SHP77 (cell line): ENCODE data around the gene MYH9.
A peak's percentile ranks its signal among the peaks of the same experiment; 100 is the strongest.

Source experiments
- DNase-seq, 2 experiments: peaks; one replicate each; lab custom pipeline; 2025; lab: John Stamatoyannopoulos, UW

MYH9 gene

GRCh38 chr22:36386351-36386899, 1.3 kb downstream of the MYH9 start:
- no peak for DNase-seq

DNA sequence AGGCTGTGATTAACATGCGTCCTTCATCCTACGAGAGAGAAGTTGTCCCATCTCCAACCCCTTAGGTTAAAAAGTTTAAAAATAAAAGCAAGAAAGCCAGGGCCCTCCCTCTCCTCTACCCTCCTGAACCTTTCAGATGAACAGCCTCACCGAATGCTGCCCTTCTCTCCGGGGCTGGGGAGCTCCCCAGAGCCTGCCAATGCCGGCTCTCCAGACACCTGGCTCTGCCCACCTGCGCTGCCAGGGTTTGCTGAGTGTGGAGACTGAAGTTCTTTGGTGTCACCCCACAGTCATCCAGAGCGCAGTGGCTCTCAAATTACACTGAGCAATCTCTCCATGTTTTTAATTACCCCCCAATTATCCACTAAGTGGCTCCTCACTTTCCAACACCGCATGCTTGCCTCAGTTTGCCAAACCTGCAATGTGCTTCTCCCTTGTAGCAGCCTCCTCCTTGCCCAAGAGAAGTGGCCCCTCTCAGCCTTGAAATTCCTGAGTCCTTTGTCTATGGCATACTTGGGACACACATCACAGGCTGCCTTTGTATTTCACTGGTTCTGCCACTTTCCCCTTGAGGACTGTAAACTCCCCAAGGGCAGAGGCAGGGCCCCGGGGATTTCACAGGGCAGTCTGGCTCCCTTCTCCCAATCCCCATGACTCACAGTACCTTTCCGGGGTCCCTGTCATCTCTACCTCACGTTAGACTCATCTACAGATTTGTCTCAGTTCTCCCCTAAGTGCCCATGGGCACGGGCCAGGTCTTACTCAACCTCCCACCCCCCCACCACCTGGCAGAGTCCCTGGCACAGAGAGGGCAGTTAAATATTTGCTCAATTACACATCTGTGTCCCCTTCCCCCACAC, 2.0 kb downstream of the MYH9 start:
- peak in 1 of 2 experiments; percentile 31 for DNase-seq

DNA sequence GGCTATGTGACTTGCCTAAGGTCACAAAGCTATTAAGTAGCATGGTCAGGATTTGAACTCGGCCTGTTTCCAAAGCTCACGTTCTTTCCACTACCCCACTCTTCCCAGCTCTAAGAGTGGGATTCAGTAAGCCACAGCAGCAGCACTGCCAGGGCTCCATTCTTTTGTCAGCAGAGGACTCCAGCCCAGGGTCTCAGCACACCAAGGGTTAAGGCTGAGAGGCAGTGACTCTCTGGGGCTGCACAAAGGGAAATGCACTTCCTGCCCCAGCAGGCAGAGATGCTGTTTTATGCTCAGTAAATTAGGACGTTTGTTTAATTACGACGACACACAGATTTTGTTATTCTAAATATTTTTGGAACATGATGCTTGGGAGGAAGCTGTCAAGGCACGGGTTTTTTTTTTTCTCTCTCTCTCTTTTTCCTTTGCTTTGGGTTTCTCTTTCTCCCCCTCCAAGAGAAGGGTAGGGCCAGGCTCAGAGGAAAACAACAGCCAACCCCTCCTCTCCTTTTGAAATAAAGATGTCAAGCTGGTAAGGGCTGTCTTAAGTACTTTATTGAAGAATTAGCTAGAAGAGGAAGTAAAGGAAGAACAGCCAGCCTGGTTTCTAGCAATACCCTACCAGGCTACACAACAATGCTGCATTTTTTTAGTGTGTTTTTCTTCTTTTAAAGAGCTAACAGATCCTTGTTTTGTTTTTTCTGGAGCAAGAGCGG, 2.8 kb downstream of the MYH9 start:
- DNase-seq: no peak

GRCh38 chr22:36383110-36383581, 4.6 kb downstream of the MYH9 start:
- DNase-seq: no peak

DNA sequence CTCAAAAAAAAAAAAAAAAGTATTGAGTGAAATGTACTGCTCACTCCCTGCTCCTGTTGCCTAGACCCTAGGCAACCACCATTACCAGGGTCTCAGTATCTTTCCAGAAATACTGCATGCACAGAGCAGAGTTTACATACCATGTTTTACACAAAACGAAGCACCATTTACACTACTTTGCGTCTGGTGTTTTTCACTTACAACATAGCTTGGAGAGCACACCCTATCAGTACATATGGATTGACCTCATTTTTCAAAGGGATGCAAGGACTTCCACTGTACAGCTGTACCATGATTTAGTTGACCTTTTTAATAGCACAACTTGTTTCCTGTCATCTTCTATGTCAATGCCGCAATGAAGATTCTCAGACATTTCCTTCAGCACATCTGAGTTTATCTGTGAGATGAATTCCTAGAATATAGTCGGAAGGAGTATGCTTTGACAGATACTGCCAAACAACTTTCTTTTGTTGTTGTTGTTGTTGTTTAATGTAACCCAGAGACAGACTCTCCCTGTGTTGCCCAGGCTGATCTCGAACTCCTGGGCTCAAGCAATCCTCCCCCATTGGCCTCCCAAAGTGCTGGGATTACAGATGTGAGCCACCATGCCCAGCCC, 6.1 kb downstream of the MYH9 start:
- no peak for DNase-seq

- DNase-seq: peak in 1 of 2 experiments; percentile 35
These were observed 8.0 kb downstream of the MYH9 start for GRCh38 chr22:36379593-36380361.

GRCh38 chr22:36378869-36379217, 8.9 kb downstream of the MYH9 start:
- DNase-seq: no peak

DNA sequence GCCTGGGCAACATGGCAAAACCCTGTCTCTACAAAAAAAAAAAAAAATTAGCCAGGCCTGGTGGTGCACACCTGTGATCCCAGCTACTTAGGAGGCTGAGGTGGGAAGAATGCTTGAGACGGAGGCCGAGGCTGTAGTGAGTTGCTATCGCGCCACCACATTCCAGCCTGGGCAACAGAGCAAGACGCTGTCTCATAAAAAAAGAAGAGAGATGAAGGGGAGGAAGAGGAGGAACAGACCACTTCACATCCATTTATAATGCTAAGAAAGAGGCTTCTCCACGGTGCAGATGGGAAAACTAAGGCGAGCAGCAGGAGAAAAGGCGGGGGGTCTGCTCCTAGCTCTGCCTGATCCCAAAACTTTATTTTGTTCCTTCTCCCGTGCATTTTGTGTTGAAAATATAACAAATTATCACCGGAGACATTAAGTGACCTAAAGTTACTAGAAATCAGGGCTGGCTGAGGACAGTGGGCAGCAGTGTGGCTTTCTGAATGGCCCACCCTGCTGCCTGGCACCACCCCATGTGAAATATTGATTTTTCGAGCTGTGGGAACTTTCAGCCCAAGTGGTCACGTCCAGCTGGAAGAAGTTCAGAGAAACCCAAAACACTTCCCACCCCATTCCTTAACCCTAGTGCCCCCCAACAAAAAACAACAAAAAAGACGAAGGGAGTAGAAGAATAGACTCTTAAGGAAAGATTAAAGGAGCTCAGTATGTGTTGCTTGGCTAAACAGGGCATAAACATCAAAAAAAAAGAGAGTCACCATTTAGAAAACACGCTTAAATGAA, 9.5 kb downstream of the MYH9 start:
- DNase-seq: no peak

- no peak for DNase-seq
These were observed 10.6 kb downstream of the MYH9 start for GRCh38 chr22:36377022-36377631.

DNA sequence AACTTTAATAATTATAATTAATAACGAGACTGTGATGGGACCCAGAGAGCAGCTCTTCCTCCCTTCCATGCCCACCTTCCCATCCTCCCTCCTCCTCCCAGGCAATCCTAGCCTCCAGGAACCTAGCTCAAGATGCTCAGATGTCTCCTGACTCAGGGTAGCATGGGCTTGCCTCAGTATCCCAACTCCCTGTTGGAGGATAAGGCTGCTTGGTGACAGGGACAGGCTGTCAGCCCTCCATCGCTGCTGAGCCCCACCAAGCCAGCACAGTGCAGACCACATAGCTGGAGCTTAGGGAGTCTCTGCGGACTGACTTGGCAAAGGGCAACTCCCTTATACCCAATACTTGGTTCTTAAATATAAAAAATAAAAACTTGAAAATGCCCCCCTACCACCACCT, 11.5 kb downstream of the MYH9 start:
- no peak for DNase-seq

GRCh38 chr22:36375071-36375980, 12.4 kb downstream of the MYH9 start:
- no peak for DNase-seq

DNA sequence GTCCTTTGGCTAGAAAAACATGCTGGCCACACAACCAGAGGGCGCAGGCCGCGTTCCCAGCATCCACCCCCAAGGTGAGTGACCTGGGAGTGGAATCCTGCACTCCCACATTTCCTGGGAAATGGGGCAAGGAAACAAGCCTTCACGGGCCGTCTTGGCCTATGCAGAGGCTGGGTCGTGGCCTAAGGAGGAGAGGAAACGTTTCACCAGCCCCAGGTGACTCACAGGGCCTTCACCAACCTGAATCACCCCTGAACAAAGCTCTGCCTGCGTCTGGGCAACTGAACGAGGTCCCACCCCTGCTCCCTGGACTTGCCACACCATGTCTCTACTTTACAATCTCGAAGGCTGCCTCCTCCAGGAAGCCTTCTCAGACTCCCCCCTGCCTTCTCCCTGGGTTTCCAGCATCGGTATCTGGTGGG, 13.2 kb downstream of the MYH9 start:
- no peak for DNase-seq

- no peak for DNase-seq
These were observed 14.5 kb downstream of the MYH9 start for GRCh38 chr22:36373258-36373579.

- DNase-seq: no peak
These were observed 15.8 kb downstream of the MYH9 start for GRCh38 chr22:36371920-36372319.

GRCh38 chr22:36369922-36370791, 17.6 kb downstream of the MYH9 start:
- peak; percentile 72 to 73 for DNase-seq

- peak; percentile 49 to 52 for DNase-seq
These were observed 18.5 kb downstream of the MYH9 start for GRCh38 chr22:36369004-36369921.

DNA sequence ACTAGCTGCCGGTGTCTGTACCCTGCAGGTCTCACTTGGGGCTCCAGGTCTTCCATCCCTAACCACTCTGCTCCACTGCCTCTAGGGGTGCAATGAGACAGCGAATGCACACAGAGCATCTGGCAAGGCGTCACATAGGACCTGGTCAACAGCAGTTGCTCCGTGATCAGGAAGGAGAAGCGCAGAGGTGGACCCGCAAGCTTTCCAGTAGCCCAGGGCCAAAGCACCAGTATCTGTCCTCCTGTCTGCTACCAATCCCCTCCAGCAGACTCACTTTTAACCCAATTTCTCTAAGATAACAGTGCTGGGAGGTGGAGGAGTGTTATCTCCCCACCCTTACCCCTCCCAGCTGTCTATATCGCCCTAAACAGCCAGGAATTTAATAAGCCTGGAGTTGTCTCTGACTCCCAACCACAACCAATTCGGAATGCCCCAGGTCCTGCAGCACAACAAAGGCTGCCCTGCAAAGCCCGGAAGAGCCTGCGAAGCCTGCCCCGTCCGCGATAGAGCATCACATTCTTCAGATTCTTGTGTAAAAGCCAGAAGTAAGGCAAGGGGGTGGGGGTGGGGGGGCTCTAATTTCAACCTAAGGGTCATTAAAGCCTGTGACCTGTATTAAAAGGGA, 19.3 kb downstream of the MYH9 start:
- DNase-seq: no peak
